ENCODE results near the gene HIPK4. TPM values are rescaled to one million over a fixed set of nuclear protein-coding genes. Genes with fewer than 3 reads are reported as not detected.

HIPK4 gene
- total and polyA plus RNA-seq, 2 of the 4 experiments (the other 2 are of a cell fraction), result 0.12 to 0.18 TPM

DNA sequence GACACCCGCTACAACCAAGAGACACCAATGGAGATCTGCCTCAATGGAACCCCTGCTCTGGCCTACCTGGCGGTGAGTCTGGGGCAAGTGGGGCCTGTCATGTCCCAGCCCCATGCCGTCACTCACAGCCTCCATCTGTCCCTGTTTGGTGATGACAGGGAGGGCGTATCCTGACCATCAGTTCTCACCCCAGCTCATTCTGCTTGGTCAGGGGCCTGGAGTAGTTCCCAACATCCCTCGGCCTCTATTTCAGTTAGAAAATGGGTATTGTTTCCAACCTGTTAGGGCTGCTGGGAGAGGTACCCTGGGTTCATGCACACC lies 18.2 kb downstream of the HIPK4 start:
- dilution Hi-C loops (cut with HindIII; ENCODE audit: low sequenced_read_pairs, unreplicated experiment) (no loop called here), in situ Hi-C loops (cut with MboI; ENCODE audit: low sequenced_read_pairs) (no loop called here), intact Hi-C loops (cut with micrococcal nuclease) (no loop called here)
- POLR2A ChIA-PET (ENCODE audit: unreplicated experiment), result no interaction called here
- Histone ChIP-seq H3K4me2 (ENCODE audit: low read depth, low read length) (no peak overlapping the region), H3K9me1 (ENCODE audit: insufficient read depth, low read length) (peaks cover 17% of the 10 kb centered on the region), H3K4ac (ENCODE audit: low read depth, low read length) (no peak overlapping the region), H3K23ac (ENCODE audit: low read depth, low read length) (no peak overlapping the region), H3K18ac (ENCODE audit: low read depth, low read length) (no peak overlapping the region), H2AFZ (replicated peaks; ENCODE audit: low read length, poor library complexity) (no peak overlapping the region), H3K4me1 (ENCODE audit: control insufficient read depth, insufficient read depth, low read length) (peaks cover 3% of the 10 kb centered on the region), H3K9me3 (ENCODE audit: control insufficient read depth, insufficient read depth, low read length) (no peaks in the 10 kb centered on the region), H2BK20ac (ENCODE audit: low read depth, low read length) (no peak overlapping the region), H4K20me1 (ENCODE audit: insufficient read depth, low read length) (peaks cover 2% of the 10 kb centered on the region; the same call in 1 of the 2 replicates), H3K36me3 (ENCODE audit: control insufficient read depth, insufficient read depth, low read length) (peaks cover 66% of the 10 kb centered on the region), H4K91ac (ENCODE audit: insufficient read depth, low read depth, low read length) (no peak overlapping the region), H3K14ac (replicated peaks; ENCODE audit: low read depth, low read length) (no peak overlapping the region), H3K9ac (ENCODE audit: low read depth, low read length) (no peak overlapping the region), H2AK5ac (ENCODE audit: low read depth, low read length) (no peak overlapping the region), H3K79me1 (ENCODE audit: low read depth in 1 of 2, low read length in 2 of 2) (peaks cover 3 to 16% of the 10 kb centered on the region in 2 experiments; a peak in 3 of 4 replicates), H2BK15ac (ENCODE audit: low read depth, low read length) (no peak overlapping the region), H3K27me3 (ENCODE audit: control insufficient read depth, insufficient read depth, low read length) (no peaks in the 10 kb centered on the region), H2BK5ac (ENCODE audit: low read depth, low read length, poor library complexity, severe bottlenecking) (no peak overlapping the region), H3K4me3 (ENCODE audit: insufficient read depth, low read depth, low read length) (no peak overlapping the region), H3K27ac (ENCODE audit: insufficient read depth, low read length) (no peak overlapping the region), H4K8ac (ENCODE audit: low read depth in 2 of 2, low read length in 2 of 2) (no peak overlapping the region), H4K5ac (ENCODE audit: low read depth, low read length) (no peak overlapping the region), H2AK9ac (replicated peaks; ENCODE audit: low read depth, low read length, poor library complexity) (no peak overlapping the region), H3K56ac (ENCODE audit: extremely low read depth, insufficient read depth, low read length) (no peak overlapping the region), H2BK120ac (ENCODE audit: low read depth, low read length) (no peak overlapping the region)
- ATAC-seq (ENCODE audit: low read depth) (no peak), DNase-seq (no peak)
- WGBS, 2 experiments (ENCODE audit: extremely low coverage in 2 of 2, insufficient read length in 1 of 2), result 100% methylated on average over 2 of the region's 5 CpGs; no CpG with 5 or more reads in 1 of the 2 experiments
- CTCF ChIA-PET, result interaction anchor here (0.5 kb wide), 1 partner anchor 49 kb away, joined by 4 read pairs; no protein-coding TSS in a partner anchor
- TF ChIP-seq USF2 (IDR thresholded peaks at IDR 0.05; ENCODE audit: low read depth, low read length), result no peak
- TF ChIP-seq MAZ (IDR thresholded peaks at IDR 0.05; ENCODE audit: borderline replicate concordance, low read depth, low read length), result no peak
- no peak for TF ChIP-seq MAFK (IDR thresholded peaks at IDR 0.05; ENCODE audit: low read depth, low read length)
- no peak for TF ChIP-seq POLR2A (IDR thresholded peaks at IDR 0.05; ENCODE audit: low read depth, low read length)
- no peak for TF ChIP-seq BHLHE40 (IDR thresholded peaks at IDR 0.05; ENCODE audit: low read depth, low read length)
- TF ChIP-seq NFE2L2 (IDR thresholded peaks at IDR 0.05; ENCODE audit: low read depth, low read length), result no peak
- no peak for TF ChIP-seq RCOR1 (IDR thresholded peaks at IDR 0.05; ENCODE audit: insufficient replicate concordance, low read length)
- no peak for TF ChIP-seq MXI1 (IDR thresholded peaks at IDR 0.05; ENCODE audit: borderline replicate concordance, low read depth, low read length)
- no TSS peak for BruUV-seq (replicated peaks)

Measured in IMR-90 (cell line).